ENCODE measurements around the gene TMEM121.

TMEM121 gene

GRCh38 chr14:105541218-105541875, 15.0 kb downstream of the TMEM121 start:
- TF ChIP-seq CTCF (IDR thresholded peaks at IDR 0.05): no peak

GRCh38 chr14:105547741-105548169, 21.4 kb downstream of the TMEM121 start:
- no peak for TF ChIP-seq CTCF (IDR thresholded peaks at IDR 0.05)

GRCh38 chr14:105549481-105549880, 23.1 kb downstream of the TMEM121 start:
- TF ChIP-seq CTCF (IDR thresholded peaks at IDR 0.05): no peak

- TF ChIP-seq CTCF (IDR thresholded peaks at IDR 0.05): no peak
Observed at GRCh38 chr14:105554022-105554421, 27.6 kb downstream of the TMEM121 start.

- no peak for TF ChIP-seq CTCF (IDR thresholded peaks at IDR 0.05)
Observed at GRCh38 chr14:105554523-105554922, 28.1 kb downstream of the TMEM121 start.

- TF ChIP-seq CTCF (IDR thresholded peaks at IDR 0.05): no peak
Observed at GRCh38 chr14:105562713-105563346, 36.4 kb downstream of the TMEM121 start.

GRCh38 chr14:105563347-105563737, 37.0 kb downstream of the TMEM121 start:
- no peak for TF ChIP-seq CTCF (IDR thresholded peaks at IDR 0.05)

Measured in LNCAP (cell line).